SK-N-SH treated with all-trans-retinoic acid at 6 μM for 48 hours (cell line): ENCODE data around the gene TMA7B.

Source experiments
- ATAC-seq: fragments of 200-7000 bp; cut with Tn5 transposase; 3 replicates; pipeline ENCODE4 v1.9.1; 2020; ENCODE audit warnings: mild to moderate bottlenecking, moderate library complexity
- BACH2 ChIP-seq: fragments of 250-450 bp; sonication (Bioruptor Pico); IDR thresholded peaks from 2 replicates; pipeline ENCODE4 v1.9.0; 2021; ENCODE audit warnings: mild to moderate bottlenecking, borderline replicate concordance
- CSDC2 ChIP-seq: fragments of 250-450 bp; sonication (Bioruptor Pico); IDR thresholded peaks from 2 replicates; pipeline ENCODE4 v1.5.0; 2020; ENCODE audit warnings: mild to moderate bottlenecking, moderate library complexity
- GLIS3 ChIP-seq: fragments of 250-450 bp; sonication (Bioruptor Pico); IDR thresholded peaks from 2 replicates; pipeline ENCODE4 v1.5.0; 2020; ENCODE audit warnings: mild to moderate bottlenecking, moderate library complexity
- ISL1 ChIP-seq: fragments of 250-450 bp; sonication (Bioruptor Pico); IDR thresholded peaks from 2 replicates; pipeline ENCODE4 v2.1.2; 2022; ENCODE audit warnings: mild to moderate bottlenecking, moderate library complexity
- PPARA ChIP-seq: fragments of 250-450 bp; sonication (Bioruptor Pico); IDR thresholded peaks from 2 replicates; pipeline ENCODE4 v1.5.0; 2020; ENCODE audit warnings: mild to moderate bottlenecking, borderline replicate concordance
- RARB ChIP-seq: fragments of 250-450 bp; sonication (Bioruptor Pico); IDR thresholded peaks from 2 replicates; pipeline ENCODE4 v1.8.0; 2021; ENCODE audit warnings: mild to moderate bottlenecking, moderate library complexity
- SNAI2 ChIP-seq: fragments of 250-450 bp; sonication (Bioruptor Pico); IDR thresholded peaks from 2 replicates; pipeline ENCODE4 v1.5.0; 2020; ENCODE audit warnings: mild to moderate bottlenecking, moderate library complexity
- TCF4 ChIP-seq: fragments of 250-450 bp; sonication (Bioruptor Pico); IDR thresholded peaks from 2 replicates; pipeline ENCODE4 v1.8.0; 2021; ENCODE audit warnings: mild to moderate bottlenecking, moderate library complexity, borderline replicate concordance
- TOX ChIP-seq: fragments of 250-450 bp; sonication (Bioruptor Pico); IDR thresholded peaks from 2 replicates; pipeline ENCODE4 v1.8.0; 2021; ENCODE audit warnings: mild to moderate bottlenecking, moderate library complexity, borderline replicate concordance
- ZFP3 ChIP-seq: fragments of 250-450 bp; sonication (Bioruptor Pico); IDR thresholded peaks from 2 replicates; pipeline ENCODE4 v1.5.0; 2020; ENCODE audit warnings: mild to moderate bottlenecking, moderate library complexity
- ZFP30 ChIP-seq: fragments of 450-650 bp; formaldehyde crosslinking; IDR thresholded peaks from 2 replicates; pipeline ENCODE4 v1.5.0; 2022; ENCODE audit warnings: mild to moderate bottlenecking, moderate library complexity
- ZNF565 ChIP-seq: fragments of 450-650 bp; formaldehyde crosslinking; conservative IDR thresholded peaks from 2 replicates; pipeline ENCODE4 v1.5.0; 2020; ENCODE audit warnings: low read depth, mild to moderate bottlenecking, moderate library complexity
- ZNF70 ChIP-seq: fragments of 450-650 bp; formaldehyde crosslinking; IDR thresholded peaks from 2 replicates; pipeline ENCODE4 v1.5.0; 2020; ENCODE audit warnings: mild to moderate bottlenecking, moderate library complexity
- TF ChIP-seq, protein P1 (sequence below): fragments of 250-450 bp; sonication (Bioruptor Pico); IDR thresholded peaks from 2 replicates; pipeline ENCODE4 v1.5.1; 2020; ENCODE audit warnings: low read depth, mild to moderate bottlenecking, moderate library complexity
- TF ChIP-seq, protein P2 (sequence below): fragments of 250-450 bp; sonication (Bioruptor Pico); IDR thresholded peaks from 2 replicates; pipeline ENCODE4 v1.5.1; 2021; ENCODE audit warnings: mild to moderate bottlenecking, moderate library complexity
- TF ChIP-seq, protein P3 (sequence below): fragments of 250-450 bp; sonication (Bioruptor Pico); IDR thresholded peaks from 2 replicates; pipeline ENCODE4 v1.5.0; 2020; ENCODE audit warnings: mild to moderate bottlenecking, moderate library complexity
- TF ChIP-seq, protein P4 (sequence below): fragments of 250-450 bp; sonication (Bioruptor Pico); IDR thresholded peaks from 2 replicates; pipeline ENCODE4 v1.8.0; 2020; ENCODE audit warnings: mild to moderate bottlenecking, moderate library complexity, borderline replicate concordance

TMA7B gene

DNA sequence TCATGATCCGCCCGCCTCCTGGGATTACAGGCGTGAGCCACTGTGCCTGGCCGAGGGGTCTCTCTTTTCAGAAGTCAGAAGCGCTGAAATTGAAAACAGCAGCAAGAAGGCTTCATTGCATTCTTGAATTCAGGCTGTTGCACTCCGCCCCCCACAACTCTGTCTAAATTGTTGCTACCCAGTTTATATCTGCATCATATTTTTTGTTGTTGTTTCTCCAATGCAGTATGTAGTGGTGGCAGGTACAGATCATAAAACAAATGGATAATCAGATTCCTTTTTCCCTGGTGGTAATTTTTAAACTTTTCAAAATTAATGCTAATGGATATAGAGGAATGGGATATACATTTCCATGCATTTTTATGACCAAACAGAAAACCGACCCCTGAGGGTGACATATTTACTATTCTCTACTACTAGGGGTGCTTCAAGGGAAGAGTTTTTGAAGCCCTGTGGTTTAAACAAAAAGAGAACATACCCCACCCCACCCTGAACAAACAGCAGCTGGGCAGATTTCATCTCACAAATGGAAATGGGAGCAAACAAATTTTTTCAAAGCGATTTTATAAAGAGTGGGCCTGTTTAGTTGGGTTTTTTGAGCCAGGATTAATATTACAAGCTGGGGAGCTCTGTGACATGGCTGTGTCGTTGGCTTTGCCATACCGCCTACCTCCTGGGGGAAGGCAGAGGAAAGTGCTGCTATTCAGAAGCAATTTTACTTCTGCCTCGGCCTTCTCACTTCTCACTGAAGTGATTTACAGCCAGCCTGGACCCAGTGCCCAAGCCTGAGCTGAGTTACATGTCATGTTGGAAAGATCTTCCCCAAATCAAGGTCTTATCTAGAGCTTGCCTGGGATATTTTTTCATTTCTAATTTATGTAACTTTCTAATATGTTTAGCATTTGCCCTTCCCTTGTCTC, 16.0 kb upstream of the TMA7B start:
- no peak for ATAC-seq
- TF ChIP-seq CSDC2 (no peak), ZNF565 (CRISPR knock-in tag) (no peak), TCF4 (CRISPR knock-in tag) (no peak), BACH2 (no peak), PPARA (CRISPR knock-in tag) (no peak), RARB (CRISPR knock-in tag) (no peak), ZFP3 (CRISPR knock-in tag) (no peak), TOX (CRISPR knock-in tag) (no peak), ZNF70 (CRISPR knock-in tag) (no peak), ZFP30 (CRISPR knock-in tag) (no peak), GLIS3 (CRISPR knock-in tag) (no peak)
- TF ChIP-seq, protein P1, sequence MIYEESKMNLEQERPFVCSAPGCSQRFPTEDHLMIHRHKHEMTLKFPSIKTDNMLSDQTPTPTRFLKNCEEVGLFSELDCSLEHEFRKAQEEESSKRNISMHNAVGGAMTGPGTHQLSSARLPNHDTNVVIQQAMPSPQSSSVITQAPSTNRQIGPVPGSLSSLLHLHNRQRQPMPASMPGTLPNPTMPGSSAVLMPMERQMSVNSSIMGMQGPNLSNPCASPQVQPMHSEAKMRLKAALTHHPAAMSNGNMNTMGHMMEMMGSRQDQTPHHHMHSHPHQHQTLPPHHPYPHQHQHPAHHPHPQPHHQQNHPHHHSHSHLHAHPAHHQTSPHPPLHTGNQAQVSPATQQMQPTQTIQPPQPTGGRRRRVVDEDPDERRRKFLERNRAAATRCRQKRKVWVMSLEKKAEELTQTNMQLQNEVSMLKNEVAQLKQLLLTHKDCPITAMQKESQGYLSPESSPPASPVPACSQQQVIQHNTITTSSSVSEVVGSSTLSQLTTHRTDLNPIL = no peak
- TF ChIP-seq, protein P2, sequence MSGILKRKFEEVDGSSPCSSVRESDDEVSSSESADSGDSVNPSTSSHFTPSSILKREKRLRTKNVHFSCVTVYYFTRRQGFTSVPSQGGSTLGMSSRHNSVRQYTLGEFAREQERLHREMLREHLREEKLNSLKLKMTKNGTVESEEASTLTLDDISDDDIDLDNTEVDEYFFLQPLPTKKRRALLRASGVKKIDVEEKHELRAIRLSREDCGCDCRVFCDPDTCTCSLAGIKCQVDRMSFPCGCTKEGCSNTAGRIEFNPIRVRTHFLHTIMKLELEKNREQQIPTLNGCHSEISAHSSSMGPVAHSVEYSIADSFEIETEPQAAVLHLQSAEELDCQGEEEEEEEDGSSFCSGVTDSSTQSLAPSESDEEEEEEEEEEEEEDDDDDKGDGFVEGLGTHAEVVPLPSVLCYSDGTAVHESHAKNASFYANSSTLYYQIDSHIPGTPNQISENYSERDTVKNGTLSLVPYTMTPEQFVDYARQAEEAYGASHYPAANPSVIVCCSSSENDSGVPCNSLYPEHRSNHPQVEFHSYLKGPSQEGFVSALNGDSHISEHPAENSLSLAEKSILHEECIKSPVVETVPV = no peak

DNA sequence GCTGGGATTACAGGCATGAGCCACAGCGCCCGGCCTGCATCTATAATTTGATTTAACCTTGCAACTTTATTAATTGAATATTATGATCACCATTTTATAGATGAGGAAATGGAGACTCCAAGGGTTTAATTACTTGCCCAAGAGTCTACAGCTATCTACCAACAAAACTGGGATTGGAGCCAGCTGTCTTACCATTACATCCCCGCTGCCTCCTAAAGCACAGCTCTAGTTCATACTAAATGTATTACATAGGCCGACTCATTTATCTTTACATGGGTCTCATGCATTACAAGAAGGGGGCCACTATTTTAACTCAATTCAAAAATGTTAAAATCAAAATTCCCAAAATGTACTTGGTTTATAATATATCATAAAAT, 14.1 kb upstream of the TMA7B start:
- ATAC-seq = no peak

More for the DNA sequence above, 14.1 kb upstream of the TMA7B start:
- TF ChIP-seq ZNF70 (CRISPR knock-in tag) (no peak), SNAI2 (CRISPR knock-in tag) (no peak), CSDC2 (no peak), ZNF565 (CRISPR knock-in tag) (no peak), ISL1 (CRISPR knock-in tag) (no peak), TCF4 (CRISPR knock-in tag) (no peak), ZFP30 (CRISPR knock-in tag) (no peak)
- TF ChIP-seq, protein P3, sequence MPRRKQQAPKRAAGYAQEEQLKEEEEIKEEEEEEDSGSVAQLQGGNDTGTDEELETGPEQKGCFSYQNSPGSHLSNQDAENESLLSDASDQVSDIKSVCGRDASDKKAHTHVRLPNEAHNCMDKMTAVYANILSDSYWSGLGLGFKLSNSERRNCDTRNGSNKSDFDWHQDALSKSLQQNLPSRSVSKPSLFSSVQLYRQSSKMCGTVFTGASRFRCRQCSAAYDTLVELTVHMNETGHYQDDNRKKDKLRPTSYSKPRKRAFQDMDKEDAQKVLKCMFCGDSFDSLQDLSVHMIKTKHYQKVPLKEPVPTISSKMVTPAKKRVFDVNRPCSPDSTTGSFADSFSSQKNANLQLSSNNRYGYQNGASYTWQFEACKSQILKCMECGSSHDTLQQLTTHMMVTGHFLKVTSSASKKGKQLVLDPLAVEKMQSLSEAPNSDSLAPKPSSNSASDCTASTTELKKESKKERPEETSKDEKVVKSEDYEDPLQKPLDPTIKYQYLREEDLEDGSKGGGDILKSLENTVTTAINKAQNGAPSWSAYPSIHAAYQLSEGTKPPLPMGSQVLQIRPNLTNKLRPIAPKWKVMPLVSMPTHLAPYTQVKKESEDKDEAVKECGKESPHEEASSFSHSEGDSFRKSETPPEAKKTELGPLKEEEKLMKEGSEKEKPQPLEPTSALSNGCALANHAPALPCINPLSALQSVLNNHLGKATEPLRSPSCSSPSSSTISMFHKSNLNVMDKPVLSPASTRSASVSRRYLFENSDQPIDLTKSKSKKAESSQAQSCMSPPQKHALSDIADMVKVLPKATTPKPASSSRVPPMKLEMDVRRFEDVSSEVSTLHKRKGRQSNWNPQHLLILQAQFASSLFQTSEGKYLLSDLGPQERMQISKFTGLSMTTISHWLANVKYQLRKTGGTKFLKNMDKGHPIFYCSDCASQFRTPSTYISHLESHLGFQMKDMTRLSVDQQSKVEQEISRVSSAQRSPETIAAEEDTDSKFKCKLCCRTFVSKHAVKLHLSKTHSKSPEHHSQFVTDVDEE = no peak
- TF ChIP-seq, protein P4, sequence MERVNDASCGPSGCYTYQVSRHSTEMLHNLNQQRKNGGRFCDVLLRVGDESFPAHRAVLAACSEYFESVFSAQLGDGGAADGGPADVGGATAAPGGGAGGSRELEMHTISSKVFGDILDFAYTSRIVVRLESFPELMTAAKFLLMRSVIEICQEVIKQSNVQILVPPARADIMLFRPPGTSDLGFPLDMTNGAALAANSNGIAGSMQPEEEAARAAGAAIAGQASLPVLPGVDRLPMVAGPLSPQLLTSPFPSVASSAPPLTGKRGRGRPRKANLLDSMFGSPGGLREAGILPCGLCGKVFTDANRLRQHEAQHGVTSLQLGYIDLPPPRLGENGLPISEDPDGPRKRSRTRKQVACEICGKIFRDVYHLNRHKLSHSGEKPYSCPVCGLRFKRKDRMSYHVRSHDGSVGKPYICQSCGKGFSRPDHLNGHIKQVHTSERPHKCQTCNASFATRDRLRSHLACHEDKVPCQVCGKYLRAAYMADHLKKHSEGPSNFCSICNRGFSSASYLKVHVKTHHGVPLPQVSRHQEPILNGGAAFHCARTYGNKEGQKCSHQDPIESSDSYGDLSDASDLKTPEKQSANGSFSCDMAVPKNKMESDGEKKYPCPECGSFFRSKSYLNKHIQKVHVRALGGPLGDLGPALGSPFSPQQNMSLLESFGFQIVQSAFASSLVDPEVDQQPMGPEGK = no peak
- TF ChIP-seq, protein P2 = no peak
